ENCODE results near the gene MAPK13. TPM values are rescaled to one million over a fixed set of nuclear protein-coding genes. Genes with fewer than 3 reads are reported as not detected.

Gene MAPK13
- total RNA-seq, 2 donors from 2014 or later, result 14.6 to 16.0 TPM

DNA sequence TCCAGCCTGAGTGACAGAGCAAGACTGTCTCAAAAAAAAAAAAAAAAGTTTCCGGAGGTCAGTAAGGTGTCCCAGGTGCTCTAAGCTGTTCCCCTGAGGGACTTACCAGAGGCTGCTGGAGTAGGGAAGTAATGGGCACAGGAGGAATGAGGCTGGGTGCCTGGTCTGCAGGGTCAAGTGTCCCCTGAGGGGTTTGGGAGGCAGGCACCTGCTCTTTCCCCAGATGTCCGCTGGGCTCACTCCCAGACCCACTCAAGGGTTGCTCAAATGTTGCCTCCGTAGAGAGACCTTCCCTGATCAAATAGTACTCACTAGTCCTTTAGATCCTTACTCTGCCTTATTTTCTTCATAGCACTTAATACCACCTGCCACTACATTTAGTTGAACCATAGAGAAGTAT is 5.4 kb upstream of the MAPK13 start:
- H3K4me3 ChIP-seq (ENCODE audit: low read length), result no peak overlapping the region
- Mint-ChIP-seq H3K4me1 (peaks cover 12% of the 10 kb centered on the region), H3K36me3 (ENCODE audit: low read depth) (no peaks in the 10 kb centered on the region), H3K27ac (no peak overlapping the region), H3K4me3 (no peak overlapping the region), H3K9me3 (no peaks in the 10 kb centered on the region), H3K27me3 (ENCODE audit: insufficient read depth) (peaks cover 18% of the 10 kb centered on the region)
- no peaks in the 10 kb centered on the region for H3K4me1 ChIP-seq (ENCODE audit: control insufficient read depth, insufficient read depth, low read length)
- H3K9ac ChIP-seq (ENCODE audit: extremely low read depth, low read length, poor library complexity, severe bottlenecking), result no peak overlapping the region
- H3K9me3 ChIP-seq (ENCODE audit: control insufficient read depth, low read length), result no peaks in the 10 kb centered on the region
- no peak for DNase-seq
- peaks cover 14% of the 10 kb centered on the region for H3K27me3 ChIP-seq (ENCODE audit: control insufficient read depth, insufficient read depth, low read length, poor library complexity, severe bottlenecking)
- WGBS, 2 experiments (ENCODE audit: insufficient coverage in 1 of 2, insufficient read length in 1 of 2), result 92 to 100% methylated on average over 3 of the region's 3 CpGs
- H3K27ac ChIP-seq (ENCODE audit: low read depth, low read length), result no peak overlapping the region
- TF ChIP-seq, protein P1, sequence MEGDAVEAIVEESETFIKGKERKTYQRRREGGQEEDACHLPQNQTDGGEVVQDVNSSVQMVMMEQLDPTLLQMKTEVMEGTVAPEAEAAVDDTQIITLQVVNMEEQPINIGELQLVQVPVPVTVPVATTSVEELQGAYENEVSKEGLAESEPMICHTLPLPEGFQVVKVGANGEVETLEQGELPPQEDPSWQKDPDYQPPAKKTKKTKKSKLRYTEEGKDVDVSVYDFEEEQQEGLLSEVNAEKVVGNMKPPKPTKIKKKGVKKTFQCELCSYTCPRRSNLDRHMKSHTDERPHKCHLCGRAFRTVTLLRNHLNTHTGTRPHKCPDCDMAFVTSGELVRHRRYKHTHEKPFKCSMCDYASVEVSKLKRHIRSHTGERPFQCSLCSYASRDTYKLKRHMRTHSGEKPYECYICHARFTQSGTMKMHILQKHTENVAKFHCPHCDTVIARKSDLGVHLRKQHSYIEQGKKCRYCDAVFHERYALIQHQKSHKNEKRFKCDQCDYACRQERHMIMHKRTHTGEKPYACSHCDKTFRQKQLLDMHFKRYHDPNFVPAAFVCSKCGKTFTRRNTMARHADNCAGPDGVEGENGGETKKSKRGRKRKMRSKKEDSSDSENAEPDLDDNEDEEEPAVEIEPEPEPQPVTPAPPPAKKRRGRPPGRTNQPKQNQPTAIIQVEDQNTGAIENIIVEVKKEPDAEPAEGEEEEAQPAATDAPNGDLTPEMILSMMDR (conservative IDR thresholded peaks at IDR 0.05), result no peak
- no peaks in the 10 kb centered on the region for H3K36me3 ChIP-seq (ENCODE audit: control insufficient read depth, insufficient read depth, low read length)

DNA sequence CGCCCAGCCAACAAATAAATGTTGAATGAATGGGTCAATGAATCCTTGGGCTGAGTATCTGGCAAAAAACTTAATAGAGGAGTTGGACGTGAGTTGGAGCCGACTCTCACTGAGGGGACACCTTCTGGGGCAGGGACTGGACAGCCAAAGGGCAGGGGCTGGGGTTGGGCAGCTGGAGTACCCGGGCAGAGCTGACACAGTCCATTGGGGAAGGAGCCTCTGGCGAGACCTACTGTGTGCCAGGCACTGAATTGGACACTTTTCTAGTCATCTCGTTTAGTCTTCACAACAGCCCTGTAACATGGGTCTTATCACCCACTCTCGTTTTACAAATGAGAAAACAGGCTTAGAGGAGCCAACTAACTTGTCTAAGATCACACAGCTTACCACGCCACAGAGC is 4.7 kb upstream of the MAPK13 start:
- Mint-ChIP-seq H3K4me1 (peaks cover 11% of the 10 kb centered on the region), H3K9me3 (no peaks in the 10 kb centered on the region), H3K36me3 (ENCODE audit: low read depth) (no peaks in the 10 kb centered on the region), H3K27me3 (ENCODE audit: insufficient read depth) (peaks cover 19% of the 10 kb centered on the region), H3K27ac (no peak overlapping the region), H3K4me3 (no peak overlapping the region)
- Histone ChIP-seq H3K9ac (ENCODE audit: extremely low read depth, low read length, poor library complexity, severe bottlenecking) (no peak overlapping the region), H3K9me3 (ENCODE audit: control insufficient read depth, low read length) (no peaks in the 10 kb centered on the region), H3K4me3 (ENCODE audit: low read length) (no peak overlapping the region), H3K27me3 (ENCODE audit: control insufficient read depth, insufficient read depth, low read length, poor library complexity, severe bottlenecking) (peaks cover 17% of the 10 kb centered on the region), H3K4me1 (ENCODE audit: control insufficient read depth, insufficient read depth, low read length) (no peaks in the 10 kb centered on the region), H3K36me3 (ENCODE audit: control insufficient read depth, insufficient read depth, low read length) (no peaks in the 10 kb centered on the region), H3K27ac (ENCODE audit: low read depth, low read length) (no peak overlapping the region)
- 94 to 96% methylated on average over 8 of the region's 8 CpGs for WGBS, 2 experiments (ENCODE audit: insufficient coverage in 1 of 2, insufficient read length in 1 of 2)
- no peak for DNase-seq
- TF ChIP-seq, protein P1 (conservative IDR thresholded peaks at IDR 0.05), result no peak

DNA sequence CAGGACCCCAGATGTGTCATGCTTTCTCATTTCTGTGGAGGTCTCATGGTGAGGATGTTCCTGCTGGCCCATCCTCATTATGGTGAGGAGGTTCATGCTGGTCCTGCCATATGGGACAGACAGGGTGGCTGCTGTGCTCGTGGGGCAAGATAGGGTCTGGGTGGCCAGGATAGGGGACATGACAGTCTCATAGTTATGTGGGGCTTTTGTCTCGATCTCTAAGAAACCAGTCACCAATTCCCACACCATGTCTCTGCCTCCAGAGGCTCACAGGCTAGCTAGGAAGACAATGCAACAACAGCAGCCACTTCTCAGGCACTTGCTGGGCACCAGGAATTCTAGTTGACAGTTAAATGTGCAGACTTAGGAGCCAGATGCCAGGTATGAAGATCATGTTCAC is 4.2 kb upstream of the MAPK13 start:
- Histone ChIP-seq H3K4me1 (ENCODE audit: control insufficient read depth, insufficient read depth, low read length) (peaks cover 2% of the 10 kb centered on the region), H3K9me3 (ENCODE audit: control insufficient read depth, low read length) (no peaks in the 10 kb centered on the region), H3K27ac (ENCODE audit: low read depth, low read length) (no peak overlapping the region), H3K27me3 (ENCODE audit: control insufficient read depth, insufficient read depth, low read length, poor library complexity, severe bottlenecking) (peaks cover 17% of the 10 kb centered on the region), H3K4me3 (ENCODE audit: low read length) (no peak overlapping the region), H3K9ac (ENCODE audit: extremely low read depth, low read length, poor library complexity, severe bottlenecking) (no peak overlapping the region), H3K36me3 (ENCODE audit: control insufficient read depth, insufficient read depth, low read length) (no peaks in the 10 kb centered on the region)
- Mint-ChIP-seq H3K9me3 (no peaks in the 10 kb centered on the region), H3K4me1 (peaks cover 6% of the 10 kb centered on the region), H3K27me3 (ENCODE audit: insufficient read depth) (peaks cover 19% of the 10 kb centered on the region), H3K4me3 (no peak overlapping the region), H3K27ac (no peak overlapping the region), H3K36me3 (ENCODE audit: low read depth) (no peaks in the 10 kb centered on the region)
- no peak for DNase-seq
- whole genome bisulfite sequencing, 2 experiments (ENCODE audit: insufficient coverage in 1 of 2, insufficient read length in 1 of 2), result 96% methylated on average over 2 of the region's 2 CpGs; no CpG with 5 or more reads in 1 of the 2 experiments
- TF ChIP-seq, protein P1 (conservative IDR thresholded peaks at IDR 0.05), result no peak

All from endodermal cell (in vitro differentiated cells).